BJ (cell line): ENCODE measurements around the gene ATP1B1. TPM values are rescaled to one million over a fixed set of nuclear protein-coding genes. Genes with fewer than 3 reads are reported as not detected.

Experiments used
- CTCF ChIA-PET: fragments of 350-600 bp; formaldehyde crosslinking; extraction: SDS; loops from one replicate; lab custom pipeline; 2021; ENCODE audit warnings: antibody characterized with exemption, inconsistent platforms; lab: Yijun Ruan, JAX
- POLR2A ChIA-PET: fragments of 300-600 bp; sonication (Branson Sonifier 250); formaldehyde crosslinking; extraction: SDS; loops from one replicate; lab custom pipeline; 2021; ENCODE audit warnings: antibody characterized with exemption; lab: Charles Lee
- DNase-seq: peaks from one replicate; pipeline ENCODE4 v3.0.0-alpha.2; 2011; ENCODE audit warnings: low read depth
- H3K27me3 ChIP-seq: 2 replicates; pipeline ENCODE4 v1.6.0; 2011; ENCODE audit warnings: low read length; ENCODE audit not compliant: control insufficient read depth, insufficient read depth
- H3K36me3 ChIP-seq: 2 replicates; pipeline ENCODE4 v1.5.1; 2011; ENCODE audit warnings: low read length; ENCODE audit not compliant: control insufficient read depth, insufficient read depth
- H3K4me3 ChIP-seq: 2 replicates; pipeline ENCODE4 v1.5.1; 2011; ENCODE audit warnings: low read depth, mild to moderate bottlenecking, control low read depth, low read length
- polyA minus RNA-seq: library from RNA; depleted of rRNA, polyadenylated mRNA; stranded (reverse); fragments of >200 nt; gene quantifications from 2 replicates; pipeline ENCODE4 v1.2.3, GENCODE V29; 2011; rRNA and poly(A)+ RNA removed
- polyA plus RNA-seq: library from polyadenylated mRNA; depleted of rRNA; stranded (reverse); fragments of >200 nt; gene quantifications from 2 replicates; pipeline ENCODE4 v1.2.3, GENCODE V29; 2011; rRNA removed
- TF ChIP-seq, protein P1 (sequence below): IDR thresholded peaks from 2 replicates; pipeline ENCODE4 v1.5.1; 2011; ENCODE audit warnings: low read depth, mild to moderate bottlenecking, control low read depth, inconsistent platforms, low read length, moderate library complexity; ENCODE audit not compliant: insufficient read depth

ATP1B1 gene
- polyA plus RNA-seq (10.5 and 18.8 TPM in 2 replicates), polyA minus RNA-seq (5.9 and 7.4 TPM in 2 replicates)

DNA sequence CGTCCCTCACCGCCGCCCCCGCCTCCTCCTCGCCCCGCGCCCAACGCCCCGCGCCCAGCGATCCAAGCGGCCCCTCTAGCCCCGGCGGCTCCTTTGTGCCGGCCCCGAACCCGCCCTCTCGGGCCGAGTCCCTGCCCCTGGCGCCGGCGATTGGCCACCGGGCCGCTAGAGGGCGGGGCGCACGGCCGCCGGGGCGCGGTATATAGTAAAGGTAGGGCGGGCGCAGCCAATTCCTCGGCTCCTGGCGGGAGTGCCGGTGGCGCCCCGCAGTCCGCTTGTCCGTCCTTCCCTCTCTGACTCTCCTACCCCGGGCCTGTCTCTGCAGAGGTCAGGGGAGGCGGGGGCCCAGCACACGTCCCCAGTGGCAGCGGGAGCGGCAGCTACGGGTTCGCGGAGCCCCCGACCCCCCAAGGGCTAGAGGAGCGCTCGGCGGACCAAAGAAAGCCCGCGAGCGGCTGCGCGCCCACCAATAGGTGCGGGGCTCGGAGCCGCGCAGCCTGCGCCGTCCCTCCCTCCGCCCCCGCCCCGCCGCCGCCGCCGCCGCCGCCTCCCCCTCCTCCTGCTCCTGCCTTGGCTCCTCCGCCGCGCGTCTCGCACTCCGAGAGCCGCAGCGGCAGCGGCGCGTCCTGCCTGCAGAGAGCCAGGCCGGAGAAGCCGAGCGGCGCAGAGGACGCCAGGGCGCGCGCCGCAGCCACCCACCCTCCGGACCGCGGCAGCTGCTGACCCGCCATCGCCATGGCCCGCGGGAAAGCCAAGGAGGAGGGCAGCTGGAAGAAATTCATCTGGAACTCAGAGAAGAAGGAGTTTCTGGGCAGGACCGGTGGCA is at the start of gene ATP1B1:
Gene ATP1B1, plus strand, starts transcription at position 596 of the 826 bp plus-strand sequence. Its CDS starts 140 bp downstream, at position 736.
- ChIA-PET CTCF (interaction anchor here (1.3 to 2.4 kb wide), 2 partner anchors 12 to 242 kb away, joined by 3 to 11 read pairs; no protein-coding TSS in a partner anchor), POLR2A (no interaction called here)

DNA sequence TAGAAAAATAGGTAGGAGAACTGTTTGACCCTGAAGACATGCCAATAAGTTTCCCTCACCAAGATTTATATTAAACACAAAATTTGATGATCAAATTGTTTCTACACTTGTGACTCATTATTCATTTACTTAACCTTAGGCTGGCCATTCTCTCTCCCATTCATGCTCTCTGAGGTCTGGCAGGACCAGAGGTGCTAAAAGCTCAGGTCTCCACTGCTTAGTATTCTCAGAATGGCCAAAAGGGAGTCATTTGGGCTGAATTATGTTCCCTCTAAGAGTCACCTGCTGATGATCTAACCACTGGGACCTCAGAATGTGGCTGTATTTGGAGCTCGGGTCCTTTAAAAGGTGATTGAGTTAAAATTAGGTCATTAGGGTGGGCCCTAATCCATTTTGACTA is 47.1 kb upstream of the ATP1B1 start:
- ChIA-PET CTCF (no interaction called here), POLR2A (no interaction called here)
- no peaks in the 10 kb centered on the region for H3K36me3 ChIP-seq
- TF ChIP-seq, protein P1, sequence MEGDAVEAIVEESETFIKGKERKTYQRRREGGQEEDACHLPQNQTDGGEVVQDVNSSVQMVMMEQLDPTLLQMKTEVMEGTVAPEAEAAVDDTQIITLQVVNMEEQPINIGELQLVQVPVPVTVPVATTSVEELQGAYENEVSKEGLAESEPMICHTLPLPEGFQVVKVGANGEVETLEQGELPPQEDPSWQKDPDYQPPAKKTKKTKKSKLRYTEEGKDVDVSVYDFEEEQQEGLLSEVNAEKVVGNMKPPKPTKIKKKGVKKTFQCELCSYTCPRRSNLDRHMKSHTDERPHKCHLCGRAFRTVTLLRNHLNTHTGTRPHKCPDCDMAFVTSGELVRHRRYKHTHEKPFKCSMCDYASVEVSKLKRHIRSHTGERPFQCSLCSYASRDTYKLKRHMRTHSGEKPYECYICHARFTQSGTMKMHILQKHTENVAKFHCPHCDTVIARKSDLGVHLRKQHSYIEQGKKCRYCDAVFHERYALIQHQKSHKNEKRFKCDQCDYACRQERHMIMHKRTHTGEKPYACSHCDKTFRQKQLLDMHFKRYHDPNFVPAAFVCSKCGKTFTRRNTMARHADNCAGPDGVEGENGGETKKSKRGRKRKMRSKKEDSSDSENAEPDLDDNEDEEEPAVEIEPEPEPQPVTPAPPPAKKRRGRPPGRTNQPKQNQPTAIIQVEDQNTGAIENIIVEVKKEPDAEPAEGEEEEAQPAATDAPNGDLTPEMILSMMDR: no peak
- no peaks in the 10 kb centered on the region for H3K27me3 ChIP-seq
- H3K4me3 ChIP-seq: no peak overlapping the region
- no peak for DNase-seq

More for the DNA sequence above, at the start of gene ATP1B1:
- TF ChIP-seq, protein P1: peak; percentile 27; the same call in 1 of the 2 replicates
- no peak for DNase-seq
- Histone ChIP-seq H3K4me3 (peak within 1 kb of the TSS; percentile 75), H3K27me3 (peaks cover 4% of the 10 kb centered on the region), H3K36me3 (no peaks in the 10 kb centered on the region)

DNA sequence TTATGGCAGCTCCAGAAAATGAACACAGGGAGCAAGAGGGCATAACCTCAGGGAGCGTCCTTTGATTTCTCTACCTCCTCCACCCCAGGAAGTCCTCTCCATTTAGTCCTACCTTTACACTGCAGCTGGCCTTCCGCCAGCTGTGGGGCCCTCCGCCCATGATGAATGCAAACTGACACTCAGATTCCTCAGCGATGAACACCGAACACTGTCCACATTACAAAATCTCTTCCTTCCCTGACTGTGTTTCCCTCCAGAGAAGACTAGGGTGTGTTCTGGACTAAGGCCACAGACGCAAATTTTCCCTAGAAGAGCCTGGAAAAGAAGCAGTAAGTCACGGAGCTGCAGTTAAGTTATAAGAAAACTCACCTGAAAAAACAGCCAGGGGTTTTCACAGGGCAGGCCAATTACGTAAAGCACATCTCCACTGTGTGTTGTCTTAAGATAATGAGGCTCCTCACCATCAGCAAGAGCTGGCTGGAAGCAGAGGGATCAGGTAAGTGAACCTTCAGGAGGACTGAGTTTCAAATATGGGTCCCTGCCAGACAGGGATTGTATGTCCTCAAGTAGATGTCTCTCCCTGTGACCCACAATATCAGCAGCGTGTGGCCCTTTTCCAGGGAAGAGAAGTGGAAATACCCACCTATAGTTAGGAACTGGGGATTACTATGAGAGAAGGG is 46.3 kb upstream of the ATP1B1 start:
- Histone ChIP-seq H3K36me3 (no peaks in the 10 kb centered on the region), H3K27me3 (no peaks in the 10 kb centered on the region), H3K4me3 (no peak overlapping the region)
- ChIA-PET CTCF (interaction anchor here (1.3 kb wide), 1 partner anchor 8 kb away, joined by 3 read pairs; no protein-coding TSS in a partner anchor), POLR2A (no interaction called here)
- no peak for DNase-seq
- TF ChIP-seq, protein P1: no peak

DNA sequence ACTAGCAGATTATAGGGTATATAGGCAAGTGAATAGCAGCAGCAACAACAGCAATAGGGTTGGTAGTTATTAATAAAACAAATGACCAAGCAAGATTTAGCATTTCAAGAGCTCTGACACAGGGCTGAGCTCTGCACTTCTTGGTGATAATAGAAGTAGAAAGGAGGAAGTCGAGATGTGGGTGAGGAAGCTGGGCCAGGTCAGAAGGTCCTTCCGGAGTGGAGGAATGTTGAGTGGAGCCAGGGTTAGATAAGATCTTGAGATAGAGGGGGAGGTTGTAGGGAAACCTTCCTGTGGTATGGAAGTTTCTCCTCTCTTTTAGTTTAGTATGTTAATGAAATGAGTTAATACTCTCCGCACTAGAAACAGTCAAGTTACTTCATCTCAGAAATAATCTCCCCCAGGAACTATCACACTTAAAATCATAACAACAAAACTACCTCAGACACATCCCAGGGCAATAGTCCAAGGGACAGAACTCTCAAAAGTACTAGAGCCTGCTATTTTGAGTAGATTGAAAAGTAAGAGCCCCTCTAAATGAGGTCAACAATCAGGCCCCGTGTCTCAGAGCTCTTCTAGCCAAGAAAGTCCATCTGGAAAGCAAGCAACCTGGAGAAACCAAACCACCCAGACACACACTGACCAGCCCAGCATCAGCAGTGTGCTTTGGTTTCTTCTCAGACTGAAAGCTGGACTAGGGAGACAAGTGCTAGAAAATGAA is 45.4 kb upstream of the ATP1B1 start:
- ChIA-PET POLR2A (no interaction called here), CTCF (interaction anchor here (0.7 to 1.9 kb wide), 4 partner anchors 9 to 283 kb away, joined by 3 to 5 read pairs (median 3); no protein-coding TSS in a partner anchor)
- DNase-seq: no peak
- TF ChIP-seq, protein P1: no peak
- Histone ChIP-seq H3K4me3 (no peak overlapping the region), H3K36me3 (no peaks in the 10 kb centered on the region), H3K27me3 (no peaks in the 10 kb centered on the region)
